Caco-2 (cell line): ENCODE data around the gene NBEAL2. TPM values are rescaled to one million over a fixed set of nuclear protein-coding genes. Genes with fewer than 3 reads are reported as not detected.

Experiments
- BruUV-seq: library from RNA; stranded (reverse); fragments of 400-500 nt; replicated peaks from 2 replicates; lab custom pipeline; 2021; lab: Mats Ljungman, UMichigan
- CTCF ChIA-PET: fragments of 300-600 bp; sonication (Branson Sonifier 250); formaldehyde crosslinking; loops from one replicate; lab custom pipeline; 2022; ENCODE audit warnings: antibody characterized with exemption; lab: Charles Lee
- POLR2A ChIA-PET: fragments of 300-600 bp; sonication (Branson Sonifier 250); formaldehyde crosslinking; loops from one replicate; lab custom pipeline; 2022; ENCODE audit warnings: antibody characterized with exemption; lab: Charles Lee
- DNase-seq, 2 experiments: peaks; one replicate each; pipeline versions ENCODE4 v3.0.0 to v3.0.0-alpha.2; 2020 to 2022
- H3K27me3 ChIP-seq: replicated peaks from 2 replicates; pipeline ENCODE4 v1.6.0; 2011; ENCODE audit warnings: low read length; ENCODE audit not compliant: control insufficient read depth, insufficient read depth
- H3K36me3 ChIP-seq: 2 replicates; pipeline ENCODE4 v1.5.1; 2011; ENCODE audit warnings: low read length; ENCODE audit not compliant: control insufficient read depth, insufficient read depth
- H3K4me1 ChIP-seq: fragments of 250-450 bp; sonication (Bioruptor Pico); 2 replicates; pipeline ENCODE4 v1.5.1; 2020; ENCODE audit warnings: mild to moderate bottlenecking
- H3K4me3 ChIP-seq: 2 replicates; pipeline ENCODE4 v1.5.1; 2011; ENCODE audit warnings: low read depth, mild to moderate bottlenecking, control low read depth, low read length
- H3K9me3 ChIP-seq: fragments of 250-450 bp; sonication (Bioruptor Pico); 2 replicates; pipeline ENCODE4 v1.5.1; 2020; ENCODE audit warnings: mild to moderate bottlenecking, moderate library complexity
- H3K27ac Mint-ChIP-seq: one replicate; pipeline ENCODE4 v1.8.0; 2022; ENCODE audit warnings: mixed read lengths; ENCODE audit not compliant: unreplicated experiment
- H3K27me3 Mint-ChIP-seq: one replicate; pipeline ENCODE4 v1.8.0; 2022; ENCODE audit warnings: mixed read lengths; ENCODE audit not compliant: insufficient read depth, unreplicated experiment
- H3K36me3 Mint-ChIP-seq: one replicate; pipeline ENCODE4 v1.8.0; 2022; ENCODE audit warnings: mild to moderate bottlenecking, mixed read lengths; ENCODE audit not compliant: insufficient read depth, unreplicated experiment
- H3K4me1 Mint-ChIP-seq: one replicate; pipeline ENCODE4 v1.8.0; 2022; ENCODE audit warnings: low read depth, mixed read lengths; ENCODE audit not compliant: unreplicated experiment
- H3K4me3 Mint-ChIP-seq: one replicate; pipeline ENCODE4 v1.8.0; 2022; ENCODE audit warnings: mild to moderate bottlenecking, moderate library complexity, mixed read lengths; ENCODE audit not compliant: unreplicated experiment
- H3K9me3 Mint-ChIP-seq: one replicate; pipeline ENCODE4 v1.8.0; 2022; ENCODE audit warnings: mixed read lengths; ENCODE audit not compliant: unreplicated experiment
- CTCF ChIP-seq, 2 experiments: fragments of 200-600 bp in 1 of 2; IDR thresholded peaks; 1 replicate in 1 of 2; 2 replicates in 1 of 2; pipeline versions ENCODE4 v1.5.1 to v1.8.0; 2011 to 2022; ENCODE audit warnings: antibody characterized with exemption in 1 of 2, control low read depth in 1 of 2, inconsistent platforms in 1 of 2, low read depth in 1 of 2, low read length in 1 of 2, mild to moderate bottlenecking in 1 of 2, moderate library complexity in 1 of 2; ENCODE audit not compliant: insufficient read depth in 1 of 2, severe bottlenecking in 1 of 2, unreplicated experiment in 1 of 2
- intact Hi-C: fragments of 100-400 bp; cut with micrococcal nuclease; formaldehyde crosslinking; loops from one replicate; pipeline ENCODE4 v1.10.0; 2022; ENCODE audit not compliant: unreplicated experiment
- total RNA-seq: library from RNA; stranded (reverse); gene quantifications from 2 replicates; pipeline ENCODE4 v1.2.3, GENCODE V29; 2022

NBEAL2 gene
- total RNA-seq, 1 experiment from 2014 or later, result 62.4 TPM

DNA sequence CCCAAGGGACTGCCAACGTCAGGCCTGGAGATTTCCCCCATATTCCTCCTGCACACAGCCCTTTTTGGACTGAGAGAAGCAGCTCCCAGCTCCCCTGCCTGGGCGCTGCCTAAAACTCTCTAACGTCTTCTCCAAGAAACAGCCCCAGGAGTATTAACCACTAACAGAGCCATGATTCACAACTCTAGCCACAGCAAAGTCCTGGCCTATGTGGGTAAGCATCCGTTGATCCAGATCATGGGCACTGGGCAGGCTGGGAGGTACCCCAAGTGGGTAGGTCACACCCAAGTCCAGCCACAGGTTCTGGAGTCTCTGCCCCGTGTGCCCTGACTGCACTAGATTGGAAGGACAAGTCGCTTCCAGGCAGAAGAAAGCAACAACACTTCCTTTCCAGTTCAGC lies 31.9 kb downstream of the NBEAL2 start:
- H3K27me3 ChIP-seq, result no peaks in the 10 kb centered on the region
- 0 out of 2 replicates have a peak, but pooled peaks cover 8% of the 10 kb centered on the region for H3K4me1 ChIP-seq
- Mint-ChIP-seq H3K27me3 (no peaks in the 10 kb centered on the region), H3K4me3 (no peak overlapping the region), H3K27ac (no peak overlapping the region), H3K36me3 (peaks cover 38% of the 10 kb centered on the region), H3K9me3 (no peaks in the 10 kb centered on the region), H3K4me1 (no peaks in the 10 kb centered on the region)
- intact Hi-C loops, result no loop called here
- no peak for DNase-seq
- TF ChIP-seq CTCF (IDR thresholded peaks at IDR 0.05; ENCODE audit: insufficient read depth in 1 of 2, low read depth in 1 of 2, low read length in 1 of 2, severe bottlenecking in 1 of 2, unreplicated experiment in 1 of 2), result no peak
- BruUV-seq, result no TSS peak
- no peak overlapping the region for H3K4me3 ChIP-seq
- CTCF ChIA-PET, result no interaction called here
- H3K36me3 ChIP-seq, result no peaks in the 10 kb centered on the region
- POLR2A ChIA-PET, result no interaction called here
- H3K9me3 ChIP-seq, result no peaks in the 10 kb centered on the region

GRCh38 chr3:47012342-47013230 lies 33.1 kb downstream of the NBEAL2 start:
- Mint-ChIP-seq H3K36me3 (peaks cover 42% of the 10 kb centered on the region), H3K27me3 (no peaks in the 10 kb centered on the region), H3K9me3 (no peaks in the 10 kb centered on the region), H3K27ac (no peak overlapping the region), H3K4me1 (no peaks in the 10 kb centered on the region), H3K4me3 (no peak overlapping the region)
- H3K9me3 ChIP-seq, result no peaks in the 10 kb centered on the region
- DNase-seq, result no peak
- H3K36me3 ChIP-seq, result 0 out of 2 replicates have a peak, but pooled peaks cover 1% of the 10 kb centered on the region
- ChIA-PET CTCF (no interaction called here), POLR2A (no interaction called here)
- intact Hi-C loops, result no loop called here
- H3K27me3 ChIP-seq, result no peaks in the 10 kb centered on the region
- H3K4me3 ChIP-seq, result no peak overlapping the region
- no peak for TF ChIP-seq CTCF (IDR thresholded peaks at IDR 0.05; ENCODE audit: insufficient read depth in 1 of 2, low read depth in 1 of 2, low read length in 1 of 2, severe bottlenecking in 1 of 2, unreplicated experiment in 1 of 2)
- BruUV-seq, result no TSS peak
- 0 out of 2 replicates have a peak, but pooled peaks cover 9% of the 10 kb centered on the region for H3K4me1 ChIP-seq

DNA sequence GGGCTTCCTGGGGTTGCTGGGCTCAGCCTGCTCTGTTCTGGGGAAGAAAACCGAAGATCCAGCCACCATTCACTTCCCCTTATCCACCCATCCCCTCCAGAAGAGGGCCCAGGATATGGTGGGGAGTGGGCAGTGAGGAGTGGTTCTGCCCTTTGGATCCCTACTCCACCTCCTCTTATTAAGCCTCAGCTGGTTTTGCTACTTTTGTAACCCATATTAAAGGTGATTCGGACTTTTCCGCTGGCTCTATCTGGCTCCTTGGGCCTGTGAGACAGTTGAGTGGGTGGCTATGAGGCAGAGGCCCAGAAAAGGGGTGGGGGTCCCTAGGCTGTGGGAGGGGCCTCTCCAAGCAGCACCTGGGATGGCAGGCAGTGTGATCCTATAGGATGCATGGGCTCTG lies 33.8 kb downstream of the NBEAL2 start:
- peak in 1 of 2 experiments; percentile 37 for DNase-seq
- no TSS peak for BruUV-seq
- H3K36me3 Mint-ChIP-seq, result peaks cover 46% of the 10 kb centered on the region
- Histone ChIP-seq H3K36me3 (peaks cover 1% of the 10 kb centered on the region; the same call in 1 of the 2 replicates), H3K4me1 (0 out of 2 replicates have a peak, but pooled peaks cover 9% of the 10 kb centered on the region), H3K9me3 (no peaks in the 10 kb centered on the region), H3K27me3 (no peaks in the 10 kb centered on the region), H3K4me3 (no peak overlapping the region)
- H3K4me1 Mint-ChIP-seq, result no peaks in the 10 kb centered on the region
- H3K4me3 Mint-ChIP-seq, result no peak overlapping the region
- H3K9me3 Mint-ChIP-seq, result no peaks in the 10 kb centered on the region
- peak overlapping the region; percentile 42 for H3K27ac Mint-ChIP-seq
- POLR2A ChIA-PET, result no interaction called here
- no peaks in the 10 kb centered on the region for H3K27me3 Mint-ChIP-seq
- TF ChIP-seq CTCF (IDR thresholded peaks at IDR 0.05; ENCODE audit: insufficient read depth in 1 of 2, low read depth in 1 of 2, low read length in 1 of 2, severe bottlenecking in 1 of 2, unreplicated experiment in 1 of 2), result no peak
- intact Hi-C loops, result no loop called here
- CTCF ChIA-PET, result no interaction called here
